Right lobe of liver (tissue), 4 donors: ENCODE data around the gene LRTM1.

Experiments used
- CTCF ChIP-seq, 4 donors: fragments of 200-600 bp in 3 of 4; fragments of 450-650 bp in 1 of 4; IDR thresholded peaks; one replicate each; pipeline versions ENCODE4 v1.5.1 to v1.8.0; 2016 to 2022; ENCODE audit warnings: antibody characterized with exemption in 4 of 4, mild to moderate bottlenecking in 2 of 4
- POLR2A ChIP-seq: fragments of 450-650 bp; IDR thresholded peaks from one replicate; pipeline ENCODE4 v1.6.1; 2017; ENCODE audit warnings: antibody characterized with exemption, mild to moderate bottlenecking
- donor health status: DM: no; HTN: no; CAD: no.
- donor health status: DM: no; HTN: no; CAD: no.
- donor health status: DM: no; HTN: yes; CAD: no.

- TF ChIP-seq CTCF (IDR thresholded peaks at IDR 0.05), result no peak
- no peak for TF ChIP-seq POLR2A
These were observed 10.7 kb downstream of the LRTM1 start for GRCh38 chr3:54917174-54917573.
